Subcutaneous adipose tissue (tissue), 4 donors: Measurements from ENCODE around the gene COMMD6. TPM values are rescaled to one million over a fixed set of nuclear protein-coding genes. Genes with fewer than 3 reads are reported as not detected.

Experiments
- CTCF ChIP-seq: fragments of 450-650 bp; IDR thresholded peaks from one replicate; pipeline ENCODE4 v1.5.1; 2016; ENCODE audit warnings: low read depth, mild to moderate bottlenecking, control low read depth, antibody characterized with exemption, moderate library complexity
- total RNA-seq, 4 donors: library from RNA; depleted of rRNA; stranded (reverse); fragments of >200 nt; gene quantifications; one replicate each; pipeline ENCODE4 v1.1.0, GENCODE V29; 2016

The COMMD6 gene
- total RNA-seq, 4 donors from 2014 or later: 104 to 220 (median 111) TPM

GRCh38 chr13:75558145-75558840 lies 20.7 kb upstream of the COMMD6 start:
- no peak for TF ChIP-seq CTCF

- no peak for TF ChIP-seq CTCF
These were observed 19.3 kb upstream of the COMMD6 start for GRCh38 chr13:75556961-75557360.

GRCh38 chr13:75555836-75556235 lies 18.2 kb upstream of the COMMD6 start:
- no peak for TF ChIP-seq CTCF

GRCh38 chr13:75554981-75555380 lies 17.3 kb upstream of the COMMD6 start:
- TF ChIP-seq CTCF: no peak

- no peak for TF ChIP-seq CTCF
These were observed 16.8 kb upstream of the COMMD6 start for GRCh38 chr13:75554464-75554863.

- TF ChIP-seq CTCF: no peak
These were observed 12.5 kb upstream of the COMMD6 start for GRCh38 chr13:75550159-75550567.

- TF ChIP-seq CTCF: no peak
These were observed 11.9 kb upstream of the COMMD6 start, which contains the start of gene UCHL3 for GRCh38 chr13:75549262-75550158. UCHL3 (plus strand) TSS chr13:75549791; CDS start chr13:75549821, 30 bp downstream.
